ENCODE measurements around the gene CPT1B.

GRCh38 chr22:50582493-50583293 is 4.5 kb upstream of the CPT1B start, which contains the start of gene CHKB:
- peak; percentile 80 for TF ChIP-seq POLR2A (IDR thresholded peaks at IDR 0.05; ENCODE audit: low read length)
- no peak for TF ChIP-seq GATA1 (IDR thresholded peaks at IDR 0.05; ENCODE audit: low read depth, low read length)
